ENCODE results near the gene CCIN.
"Not testable (repeated sequence)": the region's sequence is repeated elsewhere in the genome, so short reads cannot be mapped to it uniquely, and the experiment has no call there.

Gene CCIN

GRCh38 chr9:36126016-36126730 lies 43.0 kb upstream of the CCIN start:
- POLR2A ChIA-PET (ENCODE audit: low non-redundant PET) = no interaction called here
- DNase-seq (ENCODE audit: low spot score) = no peak
- H3K27ac ChIP-seq = no peak overlapping the region
- CTCF ChIA-PET = no interaction called here
- TF ChIP-seq, protein P1, sequence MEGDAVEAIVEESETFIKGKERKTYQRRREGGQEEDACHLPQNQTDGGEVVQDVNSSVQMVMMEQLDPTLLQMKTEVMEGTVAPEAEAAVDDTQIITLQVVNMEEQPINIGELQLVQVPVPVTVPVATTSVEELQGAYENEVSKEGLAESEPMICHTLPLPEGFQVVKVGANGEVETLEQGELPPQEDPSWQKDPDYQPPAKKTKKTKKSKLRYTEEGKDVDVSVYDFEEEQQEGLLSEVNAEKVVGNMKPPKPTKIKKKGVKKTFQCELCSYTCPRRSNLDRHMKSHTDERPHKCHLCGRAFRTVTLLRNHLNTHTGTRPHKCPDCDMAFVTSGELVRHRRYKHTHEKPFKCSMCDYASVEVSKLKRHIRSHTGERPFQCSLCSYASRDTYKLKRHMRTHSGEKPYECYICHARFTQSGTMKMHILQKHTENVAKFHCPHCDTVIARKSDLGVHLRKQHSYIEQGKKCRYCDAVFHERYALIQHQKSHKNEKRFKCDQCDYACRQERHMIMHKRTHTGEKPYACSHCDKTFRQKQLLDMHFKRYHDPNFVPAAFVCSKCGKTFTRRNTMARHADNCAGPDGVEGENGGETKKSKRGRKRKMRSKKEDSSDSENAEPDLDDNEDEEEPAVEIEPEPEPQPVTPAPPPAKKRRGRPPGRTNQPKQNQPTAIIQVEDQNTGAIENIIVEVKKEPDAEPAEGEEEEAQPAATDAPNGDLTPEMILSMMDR (conservative IDR thresholded peaks at IDR 0.05; ENCODE audit: low read depth) = no peak

DNA sequence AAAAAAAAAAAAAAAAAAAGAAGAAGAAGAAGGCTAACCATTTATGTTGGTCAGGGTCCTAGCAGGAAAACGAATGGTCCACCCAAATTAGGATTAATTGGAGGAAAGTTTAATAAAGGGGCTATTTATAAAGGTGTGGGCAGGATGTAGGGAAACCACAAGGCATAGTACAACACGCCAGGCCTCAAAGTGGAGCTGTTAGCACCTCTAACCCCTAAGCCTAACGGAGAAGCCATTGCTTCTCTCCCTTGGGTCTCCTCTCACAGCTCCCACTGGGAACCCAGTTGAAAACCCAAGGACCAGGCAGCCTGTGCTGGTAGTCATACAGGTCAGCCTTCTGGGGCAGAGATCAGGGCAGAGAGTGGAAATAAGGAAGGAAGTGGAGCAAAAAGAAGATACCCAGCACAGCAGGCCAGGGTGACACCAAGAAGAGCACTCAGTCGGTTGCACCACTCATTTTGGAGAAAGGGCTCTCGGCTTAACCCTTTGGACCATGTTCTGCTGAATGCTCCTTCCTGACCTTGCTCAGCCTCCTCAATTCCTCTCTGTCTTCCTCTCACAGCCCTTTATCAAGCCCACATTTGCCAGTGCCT lies 41.4 kb upstream of the CCIN start:
- CTCF ChIA-PET = no interaction called here
- POLR2A ChIA-PET (ENCODE audit: low non-redundant PET) = no interaction called here
- TF ChIP-seq, protein P1 (conservative IDR thresholded peaks at IDR 0.05; ENCODE audit: low read depth) = no peak
- DNase-seq (ENCODE audit: low spot score) = no peak
- no peak overlapping the region for H3K27ac ChIP-seq

DNA sequence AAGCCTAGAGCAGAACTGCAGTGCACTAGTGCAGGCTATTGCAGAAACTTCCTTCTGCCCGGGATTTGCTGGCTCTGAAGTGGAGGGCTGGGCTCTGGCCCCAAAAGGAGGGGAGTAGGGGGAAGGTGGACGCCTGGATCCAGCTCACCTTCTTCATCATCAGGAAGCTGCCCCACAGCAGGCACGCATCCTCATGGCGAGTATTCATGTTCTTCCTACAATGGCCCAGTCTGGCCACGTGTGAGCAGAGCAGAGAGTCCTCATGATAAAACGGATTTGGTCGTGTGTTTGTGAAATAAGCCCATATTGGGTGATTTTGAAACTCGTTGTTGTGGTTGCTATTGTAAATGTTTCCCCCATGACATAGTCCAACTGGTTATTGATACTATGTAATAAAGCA lies 40.8 kb upstream of the CCIN start:
- ChIA-PET POLR2A (ENCODE audit: low non-redundant PET) (no interaction called here), CTCF (no interaction called here)
- no peak overlapping the region for H3K27ac ChIP-seq
- TF ChIP-seq, protein P1 (conservative IDR thresholded peaks at IDR 0.05; ENCODE audit: low read depth) = no peak
- DNase-seq (ENCODE audit: low spot score) = no peak

DNA sequence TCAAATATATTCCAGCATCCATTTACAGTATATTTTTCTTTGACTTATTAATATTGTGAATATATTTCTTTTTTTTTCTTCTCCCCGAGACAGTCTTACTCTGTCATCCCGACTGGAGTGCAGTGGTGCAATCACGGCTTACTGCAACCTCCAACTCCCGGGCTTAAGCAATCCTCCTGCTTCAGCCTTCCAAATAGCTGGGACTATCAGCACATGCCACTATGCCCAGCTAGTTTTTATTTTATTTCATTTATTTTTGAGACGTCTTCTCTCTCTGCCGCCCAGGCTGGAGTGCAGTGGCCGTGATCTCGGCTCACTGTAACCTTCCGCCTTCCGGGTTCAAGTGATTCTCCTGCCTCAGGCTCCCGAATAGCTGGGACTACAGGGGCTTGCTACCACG lies 40.0 kb upstream of the CCIN start:
- no peak for DNase-seq (ENCODE audit: low spot score)
- CTCF ChIA-PET = interaction anchor here (1.0 kb wide), 1 partner anchor 26 kb away, joined by 3 read pairs; no protein-coding TSS in a partner anchor
- H3K27ac ChIP-seq = no peak overlapping the region
- POLR2A ChIA-PET (ENCODE audit: low non-redundant PET) = no interaction called here
- TF ChIP-seq, protein P1 (conservative IDR thresholded peaks at IDR 0.05; ENCODE audit: low read depth) = no peak

GRCh38 chr9:36131666-36132065 lies 37.5 kb upstream of the CCIN start:
- POLR2A ChIA-PET (ENCODE audit: low non-redundant PET); DNase-seq (ENCODE audit: low spot score); H3K27ac ChIP-seq: not testable (repeated sequence)
- CTCF ChIA-PET = interaction anchor here (1.1 kb wide), 1 partner anchor 341 kb away, joined by 6 read pairs; no protein-coding TSS in a partner anchor

GRCh38 chr9:36132086-36132485 lies 37.1 kb upstream of the CCIN start:
- DNase-seq (ENCODE audit: low spot score) = no peak
- TF ChIP-seq, protein P1 (conservative IDR thresholded peaks at IDR 0.05; ENCODE audit: low read depth) = no peak
- ChIA-PET POLR2A (ENCODE audit: low non-redundant PET) (no interaction called here), CTCF (interaction anchor here (1.1 kb wide), 1 partner anchor 342 kb away, joined by 6 read pairs; no protein-coding TSS in a partner anchor)
- no peak overlapping the region for H3K27ac ChIP-seq
